Left hindlimb (tissue), 1 donor: ENCODE results near the gene SLC37A1.
A peak's percentile ranks its signal among the peaks of the same experiment; 100 is the strongest.
"Not testable (repeated sequence)": the region's sequence is repeated elsewhere in the genome, so short reads cannot be mapped to it uniquely, and the experiment has no call there.

Experiments used
- DNase-seq: peaks from one replicate; pipeline ENCODE4 v3.0.0-alpha.2; 2018

SLC37A1 gene

GRCh38 chr21:42598159-42598735 lies 84.6 kb downstream of the SLC37A1 start:
- no peak for DNase-seq

- no peak for DNase-seq
These were observed 85.8 kb downstream of the SLC37A1 start for GRCh38 chr21:42599486-42599885.

GRCh38 chr21:42599962-42600361 lies 86.3 kb downstream of the SLC37A1 start:
- no peak for DNase-seq

GRCh38 chr21:42601656-42602055 lies 88.0 kb downstream of the SLC37A1 start:
- no peak for DNase-seq

GRCh38 chr21:42607102-42607501 lies 93.5 kb downstream of the SLC37A1 start:
- no peak for DNase-seq

- no peak for DNase-seq
These were observed 94.0 kb downstream of the SLC37A1 start for GRCh38 chr21:42607525-42608102.

- no peak for DNase-seq
These were observed 94.8 kb downstream of the SLC37A1 start for GRCh38 chr21:42608446-42608845.

GRCh38 chr21:42609811-42610210 lies 96.2 kb downstream of the SLC37A1 start:
- DNase-seq, result no peak

GRCh38 chr21:42611852-42612251 lies 98.2 kb downstream of the SLC37A1 start:
- no peak for DNase-seq

- DNase-seq, result no peak
These were observed 98.7 kb downstream of the SLC37A1 start for GRCh38 chr21:42612390-42612789.

GRCh38 chr21:42613756-42614155 lies 100.1 kb downstream of the SLC37A1 start:
- no peak for DNase-seq

- DNase-seq, result no peak
These were observed 100.7 kb downstream of the SLC37A1 start for GRCh38 chr21:42614396-42614795.

GRCh38 chr21:42614811-42615351 lies 101.2 kb downstream of the SLC37A1 start:
- no peak for DNase-seq

GRCh38 chr21:42615377-42615776 lies 101.7 kb downstream of the SLC37A1 start:
- not testable (repeated sequence) for DNase-seq

GRCh38 chr21:42615924-42616323 lies 102.3 kb downstream of the SLC37A1 start:
- no peak for DNase-seq

- no peak for DNase-seq
These were observed 102.8 kb downstream of the SLC37A1 start for GRCh38 chr21:42616446-42616845.

GRCh38 chr21:42616941-42617340 lies 103.3 kb downstream of the SLC37A1 start:
- DNase-seq, result no peak

GRCh38 chr21:42617486-42617885 lies 103.8 kb downstream of the SLC37A1 start:
- no peak for DNase-seq

GRCh38 chr21:42618707-42619102 lies 105.1 kb downstream of the SLC37A1 start:
- DNase-seq, result no peak

- no peak for DNase-seq
These were observed 105.5 kb downstream of the SLC37A1 start for GRCh38 chr21:42619166-42619565.

- DNase-seq, result no peak
These were observed 106.2 kb downstream of the SLC37A1 start for GRCh38 chr21:42619841-42620240.

GRCh38 chr21:42621166-42621818 lies 107.6 kb downstream of the SLC37A1 start:
- DNase-seq, result no peak

- peak; percentile 48 for DNase-seq
These were observed 108.1 kb downstream of the SLC37A1 start for GRCh38 chr21:42621819-42622177.

- DNase-seq, result no peak
These were observed 108.6 kb downstream of the SLC37A1 start for GRCh38 chr21:42622284-42622683.
